ENCODE data around the gene PLA2G2D. TPM values are rescaled to one million over a fixed set of nuclear protein-coding genes. Genes with fewer than 3 reads are reported as not detected.

Gene PLA2G2D
- total and polyA plus RNA-seq, 10 of the 15 experiments (the other 5 are each of a cell fraction or from before 2014, with no cell fraction given): 0.06 to 0.38 (median 0.16) TPM; not detected in 2

DNA sequence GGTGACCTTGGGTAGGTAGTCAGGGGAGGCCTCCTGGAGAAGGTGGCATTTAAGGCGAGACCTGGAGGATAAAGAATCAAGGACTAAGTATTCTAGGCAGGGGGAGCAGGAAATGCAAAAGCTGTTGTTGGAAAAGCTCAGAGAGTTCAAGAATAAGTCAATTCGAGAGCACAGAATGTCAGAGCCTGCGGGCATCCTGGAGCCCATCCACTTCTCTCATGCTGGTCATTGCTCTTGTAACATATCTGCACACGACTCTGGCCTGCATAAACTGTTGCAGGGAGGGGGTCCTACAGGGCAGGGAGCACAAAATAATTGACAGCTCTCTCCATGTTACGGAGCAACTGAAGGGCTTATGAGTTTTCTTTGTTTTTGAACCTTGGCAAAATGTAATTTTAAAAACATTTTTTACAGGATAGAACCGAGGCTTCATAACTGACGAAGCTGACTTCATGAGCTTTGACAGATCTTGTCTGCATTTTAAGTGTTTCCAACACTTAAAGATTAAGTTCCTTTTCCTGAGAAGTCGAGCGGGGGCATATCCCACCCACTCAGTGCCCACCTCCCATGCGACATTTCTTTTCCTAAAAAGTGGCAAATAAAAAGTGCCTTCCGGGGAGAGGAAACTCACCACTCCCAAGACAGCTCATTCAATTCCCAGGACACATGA lies 45.1 kb downstream of the PLA2G2D start (continued):
- no peak for TF ChIP-seq STAT1 (conservative IDR thresholded peaks at IDR 0.05)
- no peak for TF ChIP-seq RELA (IDR thresholded peaks at IDR 0.05; ENCODE audit: borderline replicate concordance, partially characterized antibody)
- TF ChIP-seq, protein P1, sequence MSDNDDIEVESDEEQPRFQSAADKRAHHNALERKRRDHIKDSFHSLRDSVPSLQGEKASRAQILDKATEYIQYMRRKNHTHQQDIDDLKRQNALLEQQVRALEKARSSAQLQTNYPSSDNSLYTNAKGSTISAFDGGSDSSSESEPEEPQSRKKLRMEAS (IDR thresholded peaks at IDR 0.05; ENCODE audit: low read depth, low read length): no peak
- no peak for TF ChIP-seq GATAD2B (conservative IDR thresholded peaks at IDR 0.05; ENCODE audit: low read depth)
- TF ChIP-seq HDAC2 (IDR thresholded peaks at IDR 0.05): no peak
- TF ChIP-seq TBL1XR1 (IDR thresholded peaks at IDR 0.05; ENCODE audit: low read depth, low read length): no peak
- TF ChIP-seq MYB (IDR thresholded peaks at IDR 0.05; ENCODE audit: borderline replicate concordance, low read depth, low read length): no peak
- TF ChIP-seq NR2F1 (conservative IDR thresholded peaks at IDR 0.05): no peak

DNA sequence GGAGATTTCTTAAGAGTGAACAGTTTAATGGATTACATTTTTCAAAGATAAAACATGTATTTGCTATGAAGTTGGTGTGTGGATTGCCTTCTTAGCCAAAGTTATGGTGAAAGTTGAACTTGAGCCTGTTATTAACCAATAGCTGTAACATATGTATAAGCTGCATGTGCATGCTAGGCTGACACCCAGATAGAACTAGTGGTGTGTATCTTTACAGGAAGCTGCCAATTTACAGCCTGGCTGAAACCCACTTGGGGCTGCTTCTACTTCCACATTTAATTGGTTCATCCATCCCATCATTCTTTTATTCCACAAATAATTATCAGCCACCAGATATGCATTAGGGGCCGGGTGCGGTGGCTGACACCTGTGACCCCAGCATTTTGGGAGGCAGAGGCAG lies 46.1 kb downstream of the PLA2G2D start:
- WGBS (ENCODE audit: insufficient coverage, insufficient replicate concordance, low lambda C conversion rate, missing lambda C conversion rate): 83% methylated on average over 2 of the region's 2 CpGs
- Histone ChIP-seq H3K9me3 (replicated peaks; ENCODE audit: control insufficient read depth, insufficient read depth, low read length) (no peaks in the 10 kb centered on the region), H3K4me3 (no peak overlapping the region), H3K36me3 (ENCODE audit: control insufficient read depth in 2 of 2, insufficient read depth in 2 of 2, low read length in 1 of 2) (no peaks in the 10 kb centered on the region), H3K4me1 (ENCODE audit: control insufficient read depth, insufficient read depth, low read length) (peaks cover 12% of the 10 kb centered on the region), H2AFZ (ENCODE audit: control insufficient read depth, low read depth, low read length) (no peak overlapping the region), H3K9ac (ENCODE audit: control insufficient read depth, insufficient read depth, low read length) (no peak overlapping the region), H3K27ac (ENCODE audit: control insufficient read depth, insufficient read depth) (no peak overlapping the region), H4K20me1 (ENCODE audit: control insufficient read depth, insufficient read depth) (no peaks in the 10 kb centered on the region), H3K79me2 (ENCODE audit: control insufficient read depth, insufficient read depth, low read length) (no peaks in the 10 kb centered on the region), H3K27me3 (replicated peaks in 1 of 2; ENCODE audit: control insufficient read depth in 2 of 2, insufficient read depth in 2 of 2, low read length in 1 of 2) (no peaks in the 10 kb centered on the region), H3K4me2 (ENCODE audit: control insufficient read depth, insufficient read depth) (no peak overlapping the region)
- ChIA-PET POLR2A (no interaction called here), SMC1A (ENCODE audit: uncharacterized antibody, unreplicated experiment) (no interaction called here), CTCF (no interaction called here), RAD21 (ENCODE audit: unreplicated experiment) (no interaction called here)
- in situ Hi-C loops (cut with MboI): no loop called here
- DNase-seq (ENCODE audit: low read depth, low spot score): no peak
- no peak for FAIRE-seq
- no TSS peak for BruUV-seq (replicated peaks)
- ATAC-seq: no peak
- TF ChIP-seq SUPT20H (IDR thresholded peaks at IDR 0.05; ENCODE audit: borderline replicate concordance, control insufficient read depth, low read depth, low read length): no peak
- TF ChIP-seq FOXK2 (IDR thresholded peaks at IDR 0.05): no peak
- TF ChIP-seq, protein P2, sequence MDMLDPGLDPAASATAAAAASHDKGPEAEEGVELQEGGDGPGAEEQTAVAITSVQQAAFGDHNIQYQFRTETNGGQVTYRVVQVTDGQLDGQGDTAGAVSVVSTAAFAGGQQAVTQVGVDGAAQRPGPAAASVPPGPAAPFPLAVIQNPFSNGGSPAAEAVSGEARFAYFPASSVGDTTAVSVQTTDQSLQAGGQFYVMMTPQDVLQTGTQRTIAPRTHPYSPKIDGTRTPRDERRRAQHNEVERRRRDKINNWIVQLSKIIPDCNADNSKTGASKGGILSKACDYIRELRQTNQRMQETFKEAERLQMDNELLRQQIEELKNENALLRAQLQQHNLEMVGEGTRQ (IDR thresholded peaks at IDR 0.05; ENCODE audit: borderline replicate concordance, low read depth, low read length): no peak
- TF ChIP-seq, protein P3, sequence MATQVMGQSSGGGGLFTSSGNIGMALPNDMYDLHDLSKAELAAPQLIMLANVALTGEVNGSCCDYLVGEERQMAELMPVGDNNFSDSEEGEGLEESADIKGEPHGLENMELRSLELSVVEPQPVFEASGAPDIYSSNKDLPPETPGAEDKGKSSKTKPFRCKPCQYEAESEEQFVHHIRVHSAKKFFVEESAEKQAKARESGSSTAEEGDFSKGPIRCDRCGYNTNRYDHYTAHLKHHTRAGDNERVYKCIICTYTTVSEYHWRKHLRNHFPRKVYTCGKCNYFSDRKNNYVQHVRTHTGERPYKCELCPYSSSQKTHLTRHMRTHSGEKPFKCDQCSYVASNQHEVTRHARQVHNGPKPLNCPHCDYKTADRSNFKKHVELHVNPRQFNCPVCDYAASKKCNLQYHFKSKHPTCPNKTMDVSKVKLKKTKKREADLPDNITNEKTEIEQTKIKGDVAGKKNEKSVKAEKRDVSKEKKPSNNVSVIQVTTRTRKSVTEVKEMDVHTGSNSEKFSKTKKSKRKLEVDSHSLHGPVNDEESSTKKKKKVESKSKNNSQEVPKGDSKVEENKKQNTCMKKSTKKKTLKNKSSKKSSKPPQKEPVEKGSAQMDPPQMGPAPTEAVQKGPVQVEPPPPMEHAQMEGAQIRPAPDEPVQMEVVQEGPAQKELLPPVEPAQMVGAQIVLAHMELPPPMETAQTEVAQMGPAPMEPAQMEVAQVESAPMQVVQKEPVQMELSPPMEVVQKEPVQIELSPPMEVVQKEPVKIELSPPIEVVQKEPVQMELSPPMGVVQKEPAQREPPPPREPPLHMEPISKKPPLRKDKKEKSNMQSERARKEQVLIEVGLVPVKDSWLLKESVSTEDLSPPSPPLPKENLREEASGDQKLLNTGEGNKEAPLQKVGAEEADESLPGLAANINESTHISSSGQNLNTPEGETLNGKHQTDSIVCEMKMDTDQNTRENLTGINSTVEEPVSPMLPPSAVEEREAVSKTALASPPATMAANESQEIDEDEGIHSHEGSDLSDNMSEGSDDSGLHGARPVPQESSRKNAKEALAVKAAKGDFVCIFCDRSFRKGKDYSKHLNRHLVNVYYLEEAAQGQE (IDR thresholded peaks at IDR 0.05; ENCODE audit: low read depth, low read length): no peak
- no peak for TF ChIP-seq TCF7 (IDR thresholded peaks at IDR 0.05; ENCODE audit: borderline replicate concordance)
- TF ChIP-seq KDM1A (IDR thresholded peaks at IDR 0.05; ENCODE audit: borderline replicate concordance): no peak
- no peak for TF ChIP-seq RB1 (IDR thresholded peaks at IDR 0.05; ENCODE audit: borderline replicate concordance)
- TF ChIP-seq, protein P4, sequence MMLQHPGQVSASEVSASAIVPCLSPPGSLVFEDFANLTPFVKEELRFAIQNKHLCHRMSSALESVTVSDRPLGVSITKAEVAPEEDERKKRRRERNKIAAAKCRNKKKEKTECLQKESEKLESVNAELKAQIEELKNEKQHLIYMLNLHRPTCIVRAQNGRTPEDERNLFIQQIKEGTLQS (IDR thresholded peaks at IDR 0.05; ENCODE audit: borderline replicate concordance, extremely low read depth, low read depth, low read length): no peak
- no peak for TF ChIP-seq HDAC2 (IDR thresholded peaks at IDR 0.05)
- no peak for TF ChIP-seq RCOR1 (conservative IDR thresholded peaks at IDR 0.05; ENCODE audit: low read depth, low read length)
- TF ChIP-seq NR2C1 (IDR thresholded peaks at IDR 0.05): no peak
- no peak for TF ChIP-seq ASH2L (IDR thresholded peaks at IDR 0.05; ENCODE audit: borderline replicate concordance, low read depth)
- no peak for TF ChIP-seq ZNF274 (IDR thresholded peaks at IDR 0.05; ENCODE audit: insufficient read depth, insufficient read length)
- intact Hi-C loops (cut with micrococcal nuclease; ENCODE audit: unreplicated experiment): no loop called here
